HuH-7 (cell line): ENCODE data around the gene IL15RA.
A peak's percentile ranks its signal among the peaks of the same experiment; 100 is the strongest.
"Not testable (repeated sequence)": the region's sequence is repeated elsewhere in the genome, so short reads cannot be mapped to it uniquely, and the experiment has no call there.

Source experiments
- DNase-seq: peaks from one replicate; pipeline ENCODE4 v3.0.0; 2011; ENCODE audit warnings: low spot score

Gene IL15RA

DNA sequence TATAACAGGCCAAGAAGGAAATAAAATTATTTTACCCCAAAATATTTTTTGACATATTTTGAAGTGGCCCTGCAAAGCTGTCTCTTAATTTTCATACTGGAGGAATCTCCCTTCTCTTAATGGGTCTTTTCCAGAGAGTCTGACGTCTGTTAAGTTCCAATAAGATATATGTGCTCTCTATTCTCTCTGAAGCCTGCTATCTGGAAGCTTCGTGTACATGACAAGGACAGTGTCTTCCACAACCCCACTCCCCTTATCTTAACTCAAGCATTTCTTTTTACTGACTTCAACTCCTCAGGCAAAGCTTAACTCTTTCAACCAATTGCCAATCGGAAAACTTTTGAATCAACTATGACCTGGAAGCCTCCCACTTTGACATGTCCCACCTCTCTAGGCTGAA, 29.2 kb upstream of the IL15RA start:
- DNase-seq: no peak

DNA sequence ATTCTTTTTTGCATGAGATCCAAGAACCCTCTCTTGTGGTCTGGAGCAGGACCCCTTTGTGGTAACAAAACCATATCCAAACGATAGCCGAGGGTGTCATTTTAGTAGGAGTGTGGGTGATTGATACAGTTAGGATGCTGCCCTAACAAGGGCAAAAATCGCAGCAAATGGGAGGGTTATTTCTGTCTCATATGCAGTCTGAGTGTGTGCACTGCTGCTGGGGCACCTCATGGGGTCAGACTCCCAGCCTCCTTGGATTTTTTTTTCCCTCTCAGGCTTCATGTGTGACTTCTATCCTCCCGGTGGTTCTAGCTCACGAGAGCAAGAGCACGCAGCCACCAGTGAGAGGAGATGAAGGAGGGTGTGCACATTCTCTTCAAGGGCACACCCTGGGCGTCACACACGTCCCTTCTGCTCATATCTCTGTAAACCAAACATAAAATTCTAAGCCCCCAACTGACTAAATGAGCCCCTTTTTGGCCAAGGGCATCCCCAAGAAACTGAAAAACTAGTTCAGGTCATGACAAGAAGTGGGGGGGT, 28.6 kb upstream of the IL15RA start:
- no peak for DNase-seq

DNA sequence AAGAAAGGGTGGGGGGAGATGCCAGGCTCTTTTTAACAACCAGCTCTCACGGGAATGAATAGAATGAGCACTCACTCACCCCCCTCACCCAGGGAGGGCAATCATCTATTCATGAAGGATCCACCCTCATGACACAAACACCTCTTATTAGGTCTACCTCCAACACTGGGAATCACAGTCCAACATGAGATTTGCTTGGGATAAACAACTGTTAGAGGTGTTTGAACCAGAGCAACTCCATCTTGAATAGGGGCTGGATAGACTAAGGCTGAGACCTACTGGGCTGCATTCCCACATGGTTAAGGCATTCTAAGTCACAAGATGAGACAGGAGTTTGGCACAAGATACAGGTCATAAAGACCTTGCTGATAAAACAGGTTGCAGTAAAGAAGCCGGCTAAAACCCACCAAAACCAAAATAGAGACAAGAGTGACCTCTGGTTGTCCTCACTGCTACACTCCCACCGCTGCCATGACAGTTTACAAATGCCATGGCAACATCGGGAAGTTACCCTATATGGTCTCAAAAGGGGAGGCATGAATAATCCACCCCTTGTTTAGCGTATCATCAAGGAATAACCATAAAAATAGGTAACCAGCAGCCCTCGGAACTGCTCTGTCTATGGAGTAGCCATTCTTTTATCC, 27.9 kb upstream of the IL15RA start:
- DNase-seq: not testable (repeated sequence)

DNA sequence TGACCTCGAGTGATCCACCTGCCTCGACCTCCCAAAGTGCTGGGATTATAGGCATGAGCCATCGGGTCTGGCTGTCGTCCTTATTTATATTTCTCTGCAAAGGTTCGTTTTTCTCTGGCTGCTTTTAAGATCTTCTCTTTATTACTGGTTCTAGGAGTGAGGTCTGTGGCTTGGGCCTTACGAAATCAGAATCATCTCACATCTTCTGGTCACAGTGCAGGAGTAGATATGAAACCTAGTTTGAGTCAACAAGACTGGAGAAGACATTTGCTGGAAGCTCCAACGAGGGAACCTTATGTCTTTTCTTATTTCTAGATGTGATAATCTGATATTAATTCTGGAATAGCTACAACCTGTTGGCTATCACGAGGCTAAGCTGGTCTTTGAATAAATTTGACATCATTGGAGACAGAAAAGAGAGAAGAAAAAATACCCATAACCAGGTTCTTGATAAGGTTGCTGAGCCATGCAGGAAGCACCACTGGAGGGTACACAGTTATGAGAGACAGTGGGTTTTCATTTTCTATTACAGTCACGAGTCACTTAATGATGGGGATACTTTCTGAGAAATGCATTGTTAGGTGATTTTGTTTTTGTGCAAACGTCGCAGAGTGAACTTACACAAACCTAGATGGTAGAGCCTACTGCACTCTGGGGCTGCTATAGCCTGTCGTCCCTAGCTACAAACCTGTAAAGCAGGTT, 25.6 kb upstream of the IL15RA start:
- no peak for DNase-seq

DNA sequence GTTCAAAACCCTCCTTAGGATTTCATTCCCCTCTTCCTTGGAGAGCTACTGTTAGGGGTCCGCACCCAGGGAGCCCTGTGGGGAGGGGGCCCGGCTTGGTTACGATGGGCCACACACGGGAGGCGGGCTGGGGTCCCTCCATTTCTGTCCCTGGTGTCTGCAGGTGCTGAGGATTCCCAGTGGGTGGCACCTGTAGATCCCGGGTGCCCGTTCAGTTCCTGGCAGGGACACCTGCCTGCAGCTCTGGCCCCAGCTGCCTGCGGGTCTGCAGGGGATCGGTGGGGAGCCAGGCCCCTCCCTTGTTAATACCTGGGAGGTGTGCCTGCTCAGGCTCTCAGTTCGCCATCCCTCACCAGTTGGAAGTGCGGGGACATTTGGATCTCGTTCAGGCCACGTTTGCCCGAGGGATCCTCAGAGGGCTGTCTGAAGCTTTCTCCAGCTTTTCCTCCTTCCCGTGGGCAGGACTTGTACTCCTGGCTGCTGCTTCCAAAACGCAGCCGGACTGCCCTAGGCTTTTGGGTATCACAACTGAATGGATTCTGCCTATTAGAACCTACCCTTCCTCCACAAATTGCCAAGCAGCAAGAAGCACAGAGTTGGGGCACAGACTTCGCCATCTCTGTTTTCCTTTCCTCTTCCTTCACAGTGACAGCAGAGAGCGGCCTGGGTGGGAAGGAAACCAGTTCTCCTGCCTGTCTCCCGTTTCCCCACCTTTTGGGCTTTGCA, 22.3 kb upstream of the IL15RA start:
- DNase-seq: no peak

DNA sequence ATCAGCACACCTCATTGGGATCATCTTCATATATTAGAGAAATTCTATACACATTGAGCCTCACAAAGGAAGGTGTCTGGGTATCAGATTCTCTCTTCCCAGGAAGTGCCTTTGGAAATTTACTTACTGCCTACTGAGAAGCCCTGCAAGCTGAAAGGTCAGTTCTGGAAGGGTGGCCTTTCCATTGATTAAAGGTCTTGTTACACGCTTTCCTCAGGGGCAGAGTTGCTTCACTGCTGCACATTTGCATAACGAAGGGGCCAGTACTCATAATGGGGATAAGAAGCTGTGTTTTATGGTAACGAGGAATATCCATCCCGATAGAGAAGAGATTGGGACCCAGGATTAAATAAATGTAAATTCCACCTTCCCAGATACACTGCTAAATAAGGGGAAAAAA, 19.4 kb upstream of the IL15RA start:
- no peak for DNase-seq

DNA sequence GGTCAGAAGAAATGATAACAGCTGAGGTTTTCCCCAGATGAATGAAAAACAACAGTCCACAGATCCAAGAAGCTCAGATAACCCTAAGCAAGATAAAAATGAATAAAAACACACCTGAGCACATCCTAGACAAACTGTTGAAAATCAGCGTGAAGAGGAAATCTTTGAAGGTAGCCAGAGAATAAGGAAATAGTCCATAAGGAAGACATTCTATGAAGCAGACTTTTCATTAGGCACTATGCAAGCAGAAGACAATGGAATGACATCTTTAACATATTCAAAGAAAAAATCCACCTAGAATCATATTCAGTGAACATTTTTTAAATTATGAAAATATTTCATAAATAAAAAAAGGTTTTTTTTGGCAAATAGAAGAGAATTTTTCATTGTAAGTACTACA, 15.1 kb upstream of the IL15RA start:
- DNase-seq: no peak

DNA sequence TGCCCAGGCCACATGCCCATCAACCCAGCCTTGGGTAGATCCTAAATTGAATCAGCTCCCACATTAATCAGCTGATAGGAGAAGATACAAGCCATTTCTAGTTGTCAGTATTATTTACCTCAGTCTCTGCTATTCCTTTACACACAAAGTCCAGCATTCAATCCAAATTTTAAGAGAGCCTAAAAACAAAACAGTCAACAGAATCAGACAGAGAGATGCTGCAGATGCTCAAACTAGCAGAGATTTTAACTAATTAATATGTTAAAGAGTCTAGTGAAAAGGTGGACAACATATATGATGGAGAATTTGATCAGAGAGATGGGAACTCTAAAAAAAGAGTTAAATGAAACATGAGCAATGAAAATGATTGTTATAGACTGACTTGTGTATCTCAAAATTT, 14.4 kb upstream of the IL15RA start:
- DNase-seq: no peak

DNA sequence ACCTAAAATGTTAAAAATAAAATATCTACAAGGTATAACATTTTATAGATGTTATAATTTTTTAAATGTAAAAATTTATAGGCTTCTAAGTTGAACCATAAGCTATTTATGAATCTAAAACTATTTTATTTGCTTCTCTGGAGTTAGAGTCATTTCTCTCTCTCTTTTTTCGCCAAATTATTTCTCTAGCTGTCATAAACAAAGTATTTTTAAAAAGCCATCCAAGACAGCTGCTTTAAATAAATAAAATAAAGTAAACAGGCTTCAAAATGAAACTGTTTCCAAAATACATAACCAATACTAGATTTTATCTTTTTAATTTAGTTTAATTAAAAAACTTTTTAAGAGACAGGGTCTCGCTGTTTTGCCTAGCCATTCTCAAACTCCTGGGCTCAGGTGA, 12.4 kb upstream of the IL15RA start:
- no peak for DNase-seq

DNA sequence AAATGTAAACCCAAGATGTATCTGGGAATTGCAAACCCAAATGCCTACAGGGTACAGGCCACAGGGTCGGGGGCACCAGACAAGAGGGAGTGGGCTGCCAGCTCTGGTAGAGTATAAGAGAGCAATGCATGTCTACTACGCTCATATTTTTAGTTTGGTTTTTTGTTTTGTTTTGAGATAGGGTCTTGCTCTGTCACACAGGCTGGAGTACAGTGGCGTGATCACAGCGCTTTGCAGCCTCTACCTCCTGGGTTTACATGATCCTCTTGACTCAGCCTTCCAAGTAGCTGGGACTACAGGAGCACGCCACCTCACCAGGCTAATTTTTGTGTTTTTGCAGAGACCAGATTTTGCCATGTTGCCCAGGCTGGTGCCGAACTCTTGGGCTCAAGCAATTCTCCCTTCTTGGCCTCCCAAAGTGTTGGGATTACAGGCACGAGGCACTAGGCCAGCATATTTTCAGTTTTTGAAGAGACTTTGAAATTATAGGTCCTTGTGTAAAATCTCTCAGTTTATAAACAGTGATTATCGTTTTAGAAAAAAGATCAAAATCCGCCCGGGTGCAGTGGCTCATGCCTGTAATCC, 11.1 kb upstream of the IL15RA start:
- no peak for DNase-seq

DNA sequence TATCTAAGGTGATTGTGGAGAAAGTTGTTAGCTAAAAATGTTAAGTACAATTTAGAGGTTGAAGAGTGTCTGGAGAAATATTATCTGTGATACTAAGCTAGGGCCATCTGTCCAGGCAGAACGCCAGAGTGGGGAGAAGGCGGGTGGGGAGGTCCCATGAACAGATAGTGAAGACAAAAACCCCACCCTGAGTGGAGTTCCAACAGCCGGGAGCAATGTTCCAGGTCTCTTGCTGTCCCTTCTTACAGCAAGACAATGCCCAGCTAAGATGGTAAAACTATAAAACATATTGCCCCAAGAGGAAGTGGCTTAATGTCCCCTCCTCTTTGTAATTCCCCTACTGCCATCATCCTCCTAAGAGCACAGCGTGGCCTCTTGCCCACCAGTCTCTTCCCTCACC, 10.4 kb upstream of the IL15RA start:
- DNase-seq: no peak

DNA sequence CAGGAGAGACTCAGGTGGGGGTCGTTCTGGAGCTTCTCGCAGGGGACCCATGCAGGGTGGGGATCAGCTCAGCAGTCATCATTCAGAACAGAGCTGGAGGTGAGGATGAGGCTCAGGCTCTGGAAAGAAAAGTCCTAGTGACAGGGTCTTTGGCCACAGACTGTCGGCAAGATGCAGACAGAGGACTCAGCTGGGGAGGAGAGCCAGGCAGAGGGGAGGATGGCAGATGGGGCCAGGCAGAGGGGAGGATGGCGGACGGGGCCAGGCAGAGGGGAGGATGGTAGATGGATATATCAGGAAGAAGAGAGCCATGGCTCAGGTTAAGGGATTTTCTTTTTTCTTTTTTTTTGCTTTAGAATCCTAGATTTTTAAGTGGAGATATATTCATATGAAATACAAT, 7.7 kb upstream of the IL15RA start:
- no peak for DNase-seq

DNA sequence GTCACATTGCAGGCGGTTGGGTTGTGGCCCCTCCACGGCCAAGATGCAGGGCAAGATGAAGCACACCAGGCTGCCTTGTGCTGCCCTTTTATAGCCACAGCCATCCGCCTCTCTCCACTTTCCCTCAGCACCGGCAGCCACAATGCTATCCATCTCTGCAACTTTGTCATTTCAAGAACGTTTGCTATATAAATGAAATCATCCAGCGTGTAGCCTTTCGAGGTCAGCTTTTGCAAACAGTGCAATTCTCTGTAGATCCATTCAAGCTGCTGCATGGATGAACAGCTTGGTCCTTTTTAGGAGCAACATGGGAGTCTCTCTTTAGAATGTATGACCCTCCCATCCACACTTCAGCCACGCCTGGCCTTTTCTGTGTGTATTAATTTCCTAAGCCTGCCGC, 6.4 kb upstream of the IL15RA start:
- DNase-seq: no peak

DNA sequence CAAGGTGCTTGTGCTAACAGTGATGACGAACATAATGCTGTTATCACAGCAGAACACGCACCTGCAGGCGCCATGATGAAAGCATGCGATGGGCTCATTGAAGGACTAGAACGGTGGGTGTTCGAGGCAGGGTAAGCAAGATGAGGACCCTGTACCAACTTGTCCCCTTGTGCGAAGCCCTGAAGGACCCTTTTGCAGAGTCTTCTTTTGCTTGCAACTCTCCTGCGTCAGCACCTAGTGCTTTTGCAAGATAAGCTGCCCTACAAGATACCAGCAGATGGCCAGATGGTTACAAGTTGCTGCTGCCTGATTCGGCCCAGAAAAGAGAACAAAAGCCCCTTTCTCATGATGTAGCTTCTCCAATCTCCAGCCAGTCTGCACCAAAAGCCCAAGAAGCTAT, 4.2 kb upstream of the IL15RA start:
- no peak for DNase-seq

DNA sequence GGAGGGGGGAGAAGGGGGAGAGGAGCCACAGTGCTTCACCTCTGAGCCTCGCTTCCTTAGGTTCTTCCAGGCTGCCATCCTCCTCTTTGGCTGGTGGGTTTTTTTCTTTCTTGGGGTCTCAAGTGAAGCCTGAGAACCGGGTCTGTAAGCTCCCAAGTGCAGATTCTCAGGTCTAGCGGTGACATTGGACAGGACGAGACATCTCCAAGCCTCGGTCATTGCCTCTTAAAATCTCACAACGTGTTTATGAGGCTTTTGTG, 817 bp upstream of the IL15RA start:
- DNase-seq: no peak

DNA sequence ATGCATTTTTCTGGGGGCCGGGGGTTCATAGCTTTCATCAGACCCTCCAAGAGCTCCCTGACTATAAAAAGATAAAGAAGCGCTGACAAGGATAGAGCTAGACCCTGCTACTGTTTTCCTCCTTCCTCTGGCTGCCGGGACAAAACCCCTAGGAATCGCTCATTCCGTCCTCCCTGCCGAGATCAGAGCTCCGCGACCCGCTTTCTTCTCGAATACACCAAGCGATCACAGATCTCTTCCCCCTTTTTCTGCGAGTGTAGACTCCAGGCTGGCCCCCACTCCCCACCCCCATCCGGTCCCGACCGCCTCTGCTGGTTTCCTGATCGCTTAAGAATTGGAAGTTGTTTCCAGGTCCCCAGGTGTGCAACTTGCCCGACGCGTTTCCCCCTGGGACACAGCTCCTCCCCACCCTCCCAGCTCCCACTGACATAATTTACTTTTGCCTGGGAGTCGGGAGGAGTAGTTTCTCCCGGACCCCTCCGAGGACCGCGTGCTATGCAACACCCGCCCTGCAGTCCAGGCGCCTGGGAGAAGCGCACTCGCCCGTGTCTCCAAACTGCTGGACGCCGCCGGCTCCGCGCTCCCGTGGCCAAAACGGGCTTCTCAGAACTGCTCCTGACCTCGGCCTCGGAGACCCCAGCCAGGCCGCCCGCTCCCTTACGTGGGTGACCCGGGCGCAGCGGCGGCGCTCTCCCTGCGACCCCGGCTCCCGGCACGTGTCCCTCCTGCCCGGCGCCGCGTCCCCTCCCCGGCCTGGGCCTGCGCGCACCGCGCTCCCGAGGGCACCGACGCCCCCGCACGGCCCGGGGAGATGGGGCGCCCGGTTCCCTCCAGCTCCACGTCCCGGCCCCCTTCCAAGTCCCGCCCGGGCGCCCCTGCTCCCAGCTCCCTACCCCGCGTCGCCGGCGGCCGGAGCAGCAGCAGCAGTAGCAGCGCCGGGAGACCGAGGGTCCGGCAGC, 552 bp downstream of the IL15RA start:
- peak; percentile 47 for DNase-seq

DNA sequence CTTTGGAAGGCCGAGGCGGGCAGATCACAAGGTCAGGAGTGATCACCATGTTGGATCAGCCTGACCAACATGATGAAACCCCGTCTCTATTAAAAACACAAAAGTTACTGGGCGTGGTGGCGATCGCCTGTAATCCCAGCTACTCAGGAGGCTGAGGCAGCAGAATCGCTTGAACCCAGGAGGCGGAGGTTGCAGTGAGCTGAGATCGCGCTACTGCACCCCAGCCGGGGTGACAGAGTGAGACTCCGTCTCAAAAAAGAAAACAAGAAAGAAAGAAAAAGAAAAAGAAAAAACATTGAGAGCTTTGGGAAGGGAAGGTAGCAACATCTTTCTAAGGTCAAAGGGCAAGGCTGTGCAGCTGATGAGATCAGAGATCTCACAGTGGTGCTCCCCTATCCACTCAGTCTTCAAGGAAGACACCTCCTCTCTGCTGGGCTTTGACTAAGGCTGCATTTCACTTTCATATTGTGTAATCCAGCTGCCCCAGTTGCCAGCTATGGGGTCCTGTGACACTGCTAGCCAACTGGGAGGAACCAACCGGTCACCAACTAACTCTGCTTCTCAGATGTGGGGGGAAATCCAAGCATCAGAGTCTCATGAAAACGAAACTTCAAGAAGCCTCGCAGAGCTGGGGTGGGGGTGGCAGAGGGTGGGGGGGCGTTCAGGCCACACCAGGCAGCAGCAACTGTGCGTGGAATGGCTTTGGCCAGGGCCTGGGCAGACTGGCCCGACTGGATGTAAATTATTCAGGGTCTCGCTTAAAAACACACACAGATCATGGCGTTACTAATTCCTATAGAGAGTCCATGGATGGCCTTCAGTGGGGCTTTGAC, 1.5 kb downstream of the IL15RA start:
- no peak for DNase-seq

DNA sequence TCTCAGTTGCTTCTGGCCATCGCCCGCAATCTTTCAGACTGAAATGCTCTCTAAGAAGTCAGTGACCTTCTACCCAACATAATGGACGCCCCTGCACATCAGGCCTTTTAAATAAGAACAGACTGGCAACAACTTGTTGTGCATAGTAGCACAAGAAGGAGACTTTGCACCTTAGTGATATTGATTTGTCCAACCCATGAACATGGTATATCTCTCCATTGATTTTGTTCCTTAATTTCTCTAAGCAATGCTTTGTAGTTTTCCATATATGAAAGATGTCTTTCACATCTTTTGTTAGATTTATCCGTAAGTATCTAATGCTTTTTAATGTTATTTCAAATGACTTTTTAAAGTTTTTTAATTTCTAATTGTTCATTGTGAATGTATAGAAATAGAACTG, 4.3 kb downstream of the IL15RA start:
- DNase-seq: no peak

DNA sequence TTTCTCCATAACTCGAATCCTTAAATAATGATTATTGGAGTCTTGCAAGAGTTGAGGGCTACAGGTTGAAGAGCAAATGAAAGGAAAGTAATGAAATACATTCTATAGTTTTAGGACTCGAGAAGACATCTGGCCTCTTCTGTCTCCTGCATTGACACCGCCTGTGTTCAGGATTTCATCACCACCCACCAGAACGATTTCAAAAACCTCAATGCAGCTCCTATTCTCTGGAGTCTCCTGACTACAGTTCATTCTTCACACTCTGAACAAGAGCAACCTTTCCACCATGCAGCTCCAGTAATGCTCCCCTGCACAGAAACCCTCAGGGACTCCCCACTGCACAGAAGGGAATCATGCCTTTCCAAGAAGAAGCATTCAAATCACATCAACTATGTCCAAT, 5.5 kb downstream of the IL15RA start:
- DNase-seq: no peak

DNA sequence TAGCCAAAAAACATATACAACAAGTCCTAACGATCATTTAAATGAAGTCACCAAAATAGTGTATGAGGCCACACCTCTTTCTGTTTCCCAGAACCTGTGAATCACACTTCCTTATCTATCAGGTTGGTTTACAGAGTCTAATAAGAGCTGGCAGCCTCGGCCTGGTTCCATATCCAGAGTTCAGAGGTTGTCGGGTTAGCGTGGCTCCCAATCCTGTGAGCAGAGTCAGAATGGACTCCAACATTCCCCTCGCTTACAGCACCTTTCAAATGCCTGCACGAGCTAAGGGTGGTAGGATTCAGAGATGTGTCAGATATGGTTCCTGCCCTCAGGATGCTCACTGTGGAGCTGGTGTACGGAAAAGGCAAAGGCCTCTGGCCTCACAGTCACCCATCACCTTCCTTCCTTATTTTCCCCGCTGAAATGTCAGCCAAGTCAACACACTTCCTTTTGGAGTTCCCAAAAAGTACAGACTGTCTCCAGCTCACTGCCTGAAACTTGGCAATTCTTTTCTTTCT, 6.0 kb downstream of the IL15RA start:
- DNase-seq: no peak

DNA sequence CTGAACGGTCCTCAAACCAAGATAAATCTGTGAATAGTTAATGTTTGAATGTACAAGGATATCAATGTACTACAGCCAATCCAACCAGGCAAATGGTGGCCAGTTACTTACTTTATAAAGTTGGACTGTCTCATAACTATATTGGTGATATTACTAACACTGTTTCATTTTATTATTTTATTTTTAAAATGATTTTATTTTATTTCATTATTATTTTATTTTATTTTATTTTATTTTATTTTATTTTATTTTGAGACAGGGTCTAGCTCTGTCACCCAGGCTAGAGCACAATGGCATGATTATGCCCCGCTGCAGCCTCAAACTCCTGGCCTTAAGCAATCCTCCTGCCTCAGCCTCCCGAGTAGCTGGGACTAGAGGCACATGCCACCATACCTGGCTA, 6.8 kb downstream of the IL15RA start:
- no peak for DNase-seq
